Inflammatory macrophage treated with lipopolysaccharide for 1 hour (primary cell): Measurements from ENCODE around the gene CAMK2N1.
"Not testable (repeated sequence)": the region's sequence is repeated elsewhere in the genome, so short reads cannot be mapped to it uniquely, and the experiment has no call there.

Source experiments
- DNase-seq, 2 donors: peaks; one replicate each; pipeline ENCODE4 v3.0.0-alpha.2; 2020 to 2022

CAMK2N1 gene

GRCh38 chr1:20485527-20486456 lies at the start of gene CAMK2N1:
Gene CAMK2N1 (minus strand): TSS chr1:20486210. CDS start chr1:20485379, 831 bp downstream.
- no peak for DNase-seq

GRCh38 chr1:20534659-20535417 lies 48.8 kb upstream of the CAMK2N1 start:
- DNase-seq, result no peak

DNA sequence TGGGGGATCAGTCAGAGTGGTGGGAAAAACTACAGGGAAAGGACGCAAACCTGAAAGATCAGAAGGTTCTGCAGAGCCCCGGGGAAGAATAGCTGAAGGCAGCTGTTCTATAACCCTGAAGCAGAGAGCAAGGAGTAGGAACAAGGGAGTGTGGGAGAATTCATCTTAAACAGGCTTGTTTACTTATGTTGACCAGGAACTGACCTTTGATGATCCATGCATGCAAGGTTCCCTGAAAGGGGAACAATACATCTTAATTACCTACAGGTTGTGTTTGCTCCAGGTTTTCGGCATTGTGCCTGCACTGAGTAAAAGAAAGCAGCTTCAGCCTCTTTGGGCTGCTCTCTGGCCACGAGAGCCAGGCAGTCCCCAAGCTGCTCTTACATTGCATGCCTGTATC lies 47.6 kb upstream of the CAMK2N1 start:
- no peak for DNase-seq

- DNase-seq, result no peak
These were observed 44.9 kb upstream of the CAMK2N1 start for GRCh38 chr1:20530901-20531300.

DNA sequence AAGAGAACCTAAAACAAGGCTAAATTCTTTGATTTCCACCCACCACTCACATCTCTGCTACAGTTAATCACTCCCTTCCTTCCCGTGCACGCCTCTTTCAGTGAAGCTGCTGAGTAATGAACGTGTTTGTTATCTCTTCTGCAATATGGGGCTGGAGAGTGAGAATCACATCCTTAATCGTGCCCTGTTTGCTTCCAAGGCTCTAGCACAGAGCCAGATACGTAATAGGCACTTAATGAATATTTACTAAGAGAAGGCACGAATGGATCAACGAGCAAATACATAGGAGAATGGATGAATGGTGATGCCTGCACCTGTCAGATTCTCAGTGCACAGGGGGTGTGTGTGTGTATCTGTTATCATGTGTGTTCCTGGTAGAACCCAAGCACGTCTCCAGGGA lies 44.3 kb upstream of the CAMK2N1 start:
- DNase-seq, result no peak

DNA sequence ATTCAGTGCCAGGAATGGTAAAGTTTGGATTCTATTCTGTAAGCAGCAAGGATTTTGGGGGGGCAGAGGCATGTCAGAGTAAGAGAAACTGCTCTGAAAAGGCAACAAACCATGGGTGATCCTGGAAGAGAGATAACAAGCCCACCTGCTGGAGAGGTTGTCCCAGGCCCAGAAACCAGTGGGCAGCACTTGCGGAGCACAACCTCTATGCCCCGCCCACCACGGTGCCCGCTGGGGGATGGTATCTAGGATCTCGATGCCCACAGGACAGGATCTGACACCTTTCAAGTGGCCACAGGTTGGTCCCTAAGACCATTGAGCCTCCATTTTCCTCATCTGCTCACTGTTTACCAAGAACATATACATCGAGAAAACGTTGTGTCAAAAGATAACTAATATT lies 42.2 kb upstream of the CAMK2N1 start:
- no peak for DNase-seq

DNA sequence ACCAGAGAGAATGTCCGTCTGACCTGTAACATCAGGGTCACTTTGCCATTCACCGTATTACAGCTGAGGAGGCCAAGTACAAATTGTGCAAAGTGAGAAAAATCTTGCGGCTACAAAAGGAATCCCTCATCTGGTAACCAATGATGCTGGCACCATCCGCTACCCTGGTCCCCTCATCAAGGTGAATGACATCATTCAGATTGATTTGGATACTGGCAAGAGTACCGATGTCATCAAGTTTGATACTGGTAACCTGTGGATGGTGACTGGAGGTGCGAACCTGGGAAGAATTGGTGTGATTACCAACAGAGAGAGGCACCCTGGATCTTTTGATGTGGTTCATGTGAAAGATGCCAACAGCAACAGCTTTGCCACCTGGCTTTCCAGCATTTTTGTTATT lies 40.3 kb upstream of the CAMK2N1 start:
- no peak for DNase-seq

DNA sequence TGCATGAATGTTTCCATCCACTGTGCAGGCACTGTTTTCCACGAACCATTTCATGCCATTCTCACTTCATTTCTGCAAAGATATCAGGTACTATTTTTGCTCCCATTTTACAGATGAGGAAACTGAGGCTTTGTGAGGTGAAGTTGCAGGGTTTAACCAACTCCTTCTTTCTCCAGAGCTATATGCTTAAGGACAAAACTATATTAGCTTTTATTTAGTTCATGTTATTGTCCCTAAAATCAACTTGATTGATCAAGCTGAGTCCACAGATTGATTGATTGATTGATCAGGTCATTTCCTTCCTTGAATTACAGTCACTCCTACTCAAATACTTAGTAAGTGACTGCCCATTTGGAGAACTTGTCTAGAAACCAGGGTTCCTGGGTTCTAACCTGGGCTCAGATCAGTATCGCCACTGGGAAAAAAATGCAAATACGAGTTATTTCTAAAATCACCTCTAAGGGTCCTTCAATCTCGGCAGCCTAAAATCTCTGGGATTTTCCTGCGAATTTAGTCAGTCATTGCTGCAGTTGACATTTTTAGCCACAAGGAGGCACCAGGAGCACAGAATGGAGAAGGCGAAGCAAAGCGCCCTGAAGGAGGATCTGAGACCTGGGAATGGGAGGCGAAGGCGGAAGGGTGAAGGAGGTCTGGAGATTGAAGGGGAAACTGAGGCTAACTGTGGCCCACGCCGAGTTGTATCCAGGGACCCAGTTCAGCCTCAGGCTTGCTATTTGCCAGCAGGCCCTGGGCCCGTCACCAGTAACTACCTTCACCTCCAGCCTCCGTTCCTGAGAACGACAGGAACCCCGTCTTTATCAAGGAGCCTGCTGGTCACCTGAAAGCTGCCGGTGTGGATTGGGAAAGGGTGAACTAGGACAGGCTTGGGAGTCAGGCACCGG lies 36.2 kb upstream of the CAMK2N1 start:
- DNase-seq, result peak; percentile 50 to 95

DNA sequence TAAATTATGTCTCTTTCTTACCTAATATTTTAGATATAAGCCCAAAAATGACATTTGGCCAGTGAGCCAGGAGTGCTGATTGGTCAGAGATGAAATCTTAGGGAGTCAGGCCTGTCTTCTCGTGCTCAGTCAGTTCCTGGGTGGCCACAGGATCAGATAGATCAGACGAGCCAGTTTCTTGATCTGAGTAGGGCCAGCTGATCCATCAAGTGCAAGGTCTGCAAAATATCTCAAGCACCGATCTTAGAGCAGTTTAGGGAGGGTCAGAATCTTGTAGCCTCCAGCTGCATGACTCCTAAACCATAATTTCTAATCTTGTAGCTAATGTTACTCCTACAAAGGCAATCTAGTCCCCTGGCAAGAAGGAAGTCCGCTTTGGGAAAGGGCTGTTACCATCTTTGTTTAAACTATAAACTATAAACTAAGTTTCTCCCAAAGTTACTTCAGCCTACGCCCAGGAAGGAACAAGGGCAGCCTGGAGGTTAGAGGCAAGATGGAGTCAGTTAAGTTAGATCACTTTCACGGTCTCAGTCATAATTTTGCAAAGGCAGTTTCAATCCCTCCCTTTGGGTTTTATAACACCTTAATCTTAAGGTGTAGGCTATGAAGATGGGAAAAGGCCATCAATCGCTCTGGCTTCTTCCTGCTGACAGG lies 33.7 kb upstream of the CAMK2N1 start:
- DNase-seq, result not testable (repeated sequence)

DNA sequence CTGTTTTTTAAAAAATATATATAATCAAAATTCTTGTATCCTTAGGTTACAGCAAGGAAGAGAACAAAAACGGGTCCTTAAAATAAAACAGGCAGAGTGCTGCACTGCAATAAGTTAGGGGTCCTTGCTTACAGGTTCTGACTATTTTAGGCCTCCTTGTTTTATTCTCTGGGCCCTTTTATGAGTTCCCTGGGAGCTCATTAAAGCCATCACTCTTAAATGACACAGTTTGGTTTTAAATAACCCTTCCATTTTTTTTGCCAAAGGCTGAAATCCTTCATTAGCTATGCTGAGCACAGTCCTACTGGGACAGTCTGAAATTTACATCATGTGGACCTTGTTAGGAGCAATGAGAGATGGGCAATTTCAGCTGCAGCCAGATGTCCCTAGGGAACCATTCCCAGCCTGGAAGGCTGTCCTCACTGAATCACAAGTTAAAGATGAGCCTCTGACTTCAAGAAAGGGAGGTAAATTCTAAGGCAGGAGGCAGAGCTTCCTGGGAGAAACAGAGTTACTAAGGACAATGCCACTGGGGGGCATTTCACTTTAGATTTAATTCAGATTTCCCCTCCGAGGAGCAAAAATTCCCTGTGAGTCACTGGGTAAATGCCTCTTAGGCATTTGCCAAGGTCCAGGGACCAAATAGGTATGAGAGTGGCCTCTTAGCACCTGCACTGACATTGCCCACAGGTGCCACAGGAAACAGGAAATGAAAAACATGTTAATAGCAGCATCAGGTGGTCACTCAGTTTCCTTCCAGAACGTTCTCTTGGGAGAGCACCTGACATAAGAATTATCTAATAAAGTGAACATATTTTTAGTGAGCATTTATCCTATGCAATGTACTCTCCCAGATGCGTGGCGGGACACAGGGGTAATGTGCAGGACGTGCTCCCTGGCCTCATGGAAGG lies 25.8 kb upstream of the CAMK2N1 start:
- no peak for DNase-seq

DNA sequence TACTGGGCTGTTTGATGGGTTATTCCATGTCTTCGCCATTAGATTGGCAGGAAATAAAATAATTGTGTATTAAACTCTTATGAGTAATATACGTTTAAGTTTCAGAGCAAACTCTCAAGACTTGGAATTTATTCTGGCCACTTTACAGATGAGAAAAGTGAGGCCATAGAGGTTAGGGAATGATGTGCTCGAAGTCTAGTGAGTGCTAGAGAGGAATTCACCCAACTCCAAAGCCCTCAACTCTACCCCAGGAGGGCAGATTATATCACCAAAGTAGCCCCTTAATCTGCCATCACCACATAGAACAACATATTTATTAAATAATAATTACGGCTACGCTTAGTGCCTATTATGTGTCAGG lies 22.4 kb upstream of the CAMK2N1 start:
- no peak for DNase-seq

DNA sequence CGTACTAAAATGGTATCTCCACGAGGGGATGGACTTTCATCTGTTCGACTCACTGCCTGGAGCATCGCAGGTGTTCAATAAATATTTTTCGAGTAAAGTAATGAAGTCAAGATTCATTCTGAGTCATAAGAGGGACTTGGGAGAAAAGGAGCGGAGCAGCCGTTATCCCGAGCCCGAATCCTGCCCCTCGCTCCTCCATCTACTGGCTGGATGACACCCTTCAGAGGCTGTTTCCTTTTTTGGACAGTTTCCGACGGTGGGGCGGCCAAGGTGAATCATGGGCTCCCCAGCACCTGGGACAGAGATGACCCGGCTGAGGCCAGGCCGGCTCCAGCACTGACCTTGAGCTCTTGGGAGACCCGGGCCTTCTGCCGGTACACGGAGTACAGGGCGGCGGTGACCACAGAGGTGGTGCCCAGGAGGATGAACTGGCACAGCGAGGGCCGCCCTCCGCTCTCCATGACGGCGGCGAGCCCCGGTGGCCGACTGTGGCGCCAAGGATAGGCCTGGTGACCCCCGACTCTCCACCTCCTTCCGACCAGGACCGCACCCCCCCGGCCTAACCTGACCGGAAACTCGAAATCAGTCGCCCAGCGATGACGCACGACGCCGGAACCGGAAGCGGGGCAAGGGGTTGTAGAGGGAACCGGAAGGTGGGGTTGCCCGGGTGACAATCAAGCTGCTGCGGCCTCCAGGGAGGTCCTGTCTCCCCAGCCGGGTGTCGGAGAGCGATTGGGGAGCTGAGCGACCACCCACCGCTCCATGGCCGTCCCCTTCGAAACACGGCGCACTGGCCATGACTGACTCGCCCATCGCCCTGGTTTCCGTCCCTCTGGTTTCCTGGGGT lies 21.8 kb upstream of the CAMK2N1 start, which contains the start of gene MUL1:
TSS of gene MUL1 (minus strand) at position 588 of the 847 bp plus-strand sequence. CDS start at position 461, 127 bp downstream.
- peak; percentile 86 to 96 for DNase-seq

DNA sequence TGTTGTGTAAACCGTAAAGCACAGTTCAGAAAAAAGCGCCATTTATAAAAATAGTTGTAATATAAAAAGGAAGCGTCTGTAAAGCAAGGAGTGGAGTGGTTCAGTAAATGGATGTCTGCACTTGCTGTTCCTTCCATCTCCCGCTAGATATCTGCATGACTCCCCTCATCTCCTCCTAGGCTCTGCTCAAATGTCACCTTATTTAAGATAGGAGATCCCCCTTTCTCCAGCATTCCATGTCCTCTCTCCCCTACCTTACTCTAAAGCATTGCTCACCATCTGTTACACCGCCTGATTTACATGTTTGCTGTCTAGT lies 21.2 kb upstream of the CAMK2N1 start:
- DNase-seq, result no peak

DNA sequence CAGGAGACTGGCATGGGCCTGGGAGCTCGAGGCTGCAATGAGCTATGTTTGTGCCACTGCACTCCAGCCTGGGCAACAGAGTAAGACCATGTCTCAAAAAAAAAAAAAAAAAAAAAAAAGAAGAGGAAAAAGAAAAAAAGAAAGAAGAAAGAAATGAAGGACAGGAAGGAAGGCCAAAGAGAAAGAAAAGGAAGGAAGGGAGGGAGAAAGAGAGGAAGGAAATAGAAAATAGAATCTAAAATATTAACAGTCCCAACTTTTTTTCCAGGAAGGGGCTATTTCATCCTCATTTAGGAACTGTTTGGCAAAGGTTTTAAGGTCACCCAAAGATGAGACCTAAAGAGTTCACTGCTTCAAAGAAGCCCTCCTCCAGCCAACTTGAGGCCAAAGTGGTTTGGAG lies 19.5 kb upstream of the CAMK2N1 start:
- DNase-seq, result no peak

DNA sequence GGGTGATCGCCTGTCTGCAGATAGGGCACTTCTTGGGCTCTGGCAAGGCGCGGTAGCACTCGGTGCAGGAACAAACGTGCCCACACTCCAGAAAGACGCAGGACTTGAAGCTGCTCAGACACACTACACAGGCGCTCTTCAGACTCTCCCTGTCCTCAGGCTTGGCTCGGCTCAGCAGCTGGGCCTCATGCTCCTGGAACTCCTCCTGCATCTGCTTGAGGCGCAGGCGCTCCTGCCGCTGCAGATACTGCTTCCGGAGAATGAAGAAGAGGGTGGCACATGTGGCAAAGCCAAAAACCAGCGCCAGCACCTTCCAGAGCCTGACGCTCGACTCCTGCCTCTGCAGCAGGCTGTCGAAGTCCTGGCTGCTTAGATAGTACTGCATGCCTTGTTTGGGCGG lies 14.7 kb upstream of the CAMK2N1 start:
- DNase-seq, result no peak

- no peak for DNase-seq
These were observed 13.7 kb upstream of the CAMK2N1 start for GRCh38 chr1:20499718-20500117.

- DNase-seq, result no peak
These were observed 13.1 kb upstream of the CAMK2N1 start for GRCh38 chr1:20499105-20499504.

- DNase-seq, result no peak
These were observed 12.1 kb upstream of the CAMK2N1 start for GRCh38 chr1:20498116-20498515.

GRCh38 chr1:20497506-20497905 lies 11.5 kb upstream of the CAMK2N1 start:
- peak in 1 of 2 donors; percentile 24 for DNase-seq

DNA sequence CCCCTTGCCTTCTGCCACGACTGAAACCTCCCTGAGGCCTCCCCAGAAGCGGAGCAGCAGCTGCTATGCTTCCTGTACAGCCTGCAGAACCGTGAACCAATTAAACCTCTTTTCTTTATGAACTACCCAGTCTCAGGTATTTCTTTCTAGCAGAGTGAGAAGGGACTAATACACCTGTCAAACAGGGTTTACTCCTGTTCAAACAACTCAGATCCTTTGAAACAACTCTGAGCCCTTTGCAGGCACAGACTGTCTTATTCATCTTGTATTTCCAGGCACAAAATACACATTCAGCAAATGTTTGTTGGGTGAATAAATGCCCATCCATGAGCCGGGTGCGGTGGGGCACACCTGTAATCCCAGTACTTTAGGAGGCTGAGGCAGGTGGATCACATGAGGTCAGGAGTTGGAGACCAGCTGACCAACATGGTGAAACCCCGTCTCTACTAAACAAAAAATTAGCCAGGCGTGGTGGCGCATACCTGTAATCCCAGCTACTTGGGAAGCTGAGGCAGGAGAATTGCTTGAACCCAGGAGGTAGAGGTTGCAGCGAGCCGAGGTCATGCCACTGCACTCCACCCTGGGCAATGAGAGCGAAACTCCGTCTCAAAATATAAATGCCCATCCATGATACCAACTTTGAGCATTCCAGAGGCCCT lies 10.8 kb upstream of the CAMK2N1 start:
- not testable (repeated sequence) for DNase-seq
